ENCODE measurements around the gene MICU1.
"Not testable (repeated sequence)": the region's sequence is repeated elsewhere in the genome, so short reads cannot be mapped to it uniquely, and the experiment has no call there.

The MICU1 gene

GRCh38 chr10:72625608-72626443 lies at the start of gene MICU1:
Gene MICU1, minus strand, starts transcription at chr10:72626079. Its CDS starts 59,286 bp downstream, at chr10:72566793.
- ATAC-seq = peak; percentile 99
- TF ChIP-seq CSDC2 (CRISPR knock-in tag; IDR thresholded peaks at IDR 0.05) (no peak), ZC3H10 (CRISPR knock-in tag; IDR thresholded peaks at IDR 0.05) (no peak), TCF4 (CRISPR knock-in tag; IDR thresholded peaks at IDR 0.05; ENCODE audit: borderline replicate concordance) (no peak), GLIS3 (CRISPR knock-in tag; IDR thresholded peaks at IDR 0.05) (no peak), TOX (CRISPR knock-in tag; IDR thresholded peaks at IDR 0.05; ENCODE audit: borderline replicate concordance) (no peak), SNAI2 (CRISPR knock-in tag; IDR thresholded peaks at IDR 0.05) (no peak), PATZ1 (CRISPR knock-in tag; IDR thresholded peaks at IDR 0.05; ENCODE audit: borderline replicate concordance) (no peak), RARB (CRISPR knock-in tag; IDR thresholded peaks at IDR 0.05) (no peak), ZNF565 (CRISPR knock-in tag; conservative IDR thresholded peaks at IDR 0.05; ENCODE audit: low read depth) (no peak), ZNF70 (CRISPR knock-in tag; IDR thresholded peaks at IDR 0.05) (no peak), CSRNP3 (CRISPR knock-in tag; IDR thresholded peaks at IDR 0.05) (no peak), ZNF8 (CRISPR knock-in tag; IDR thresholded peaks at IDR 0.05) (no peak), PPARA (CRISPR knock-in tag; IDR thresholded peaks at IDR 0.05; ENCODE audit: borderline replicate concordance) (no peak), ARNTL (CRISPR knock-in tag; IDR thresholded peaks at IDR 0.05; ENCODE audit: borderline replicate concordance, low read depth) (no peak), ZFP3 (CRISPR knock-in tag; IDR thresholded peaks at IDR 0.05) (no peak), CREB5 (CRISPR knock-in tag; IDR thresholded peaks at IDR 0.05; ENCODE audit: low read depth) (no peak)

- ATAC-seq = not testable (repeated sequence)
Observed at GRCh38 chr10:72674174-72674573, 48.3 kb upstream of the MICU1 start.

GRCh38 chr10:72673280-72673679 lies 47.4 kb upstream of the MICU1 start:
- no peak for ATAC-seq
- no peak for TF ChIP-seq TOX (CRISPR knock-in tag; IDR thresholded peaks at IDR 0.05; ENCODE audit: borderline replicate concordance)
- no peak for TF ChIP-seq PATZ1 (CRISPR knock-in tag; IDR thresholded peaks at IDR 0.05; ENCODE audit: borderline replicate concordance)
- no peak for TF ChIP-seq BACH2 (CRISPR knock-in tag; IDR thresholded peaks at IDR 0.05; ENCODE audit: borderline replicate concordance)
- no peak for TF ChIP-seq ZNF565 (CRISPR knock-in tag; conservative IDR thresholded peaks at IDR 0.05; ENCODE audit: low read depth)
- no peak for TF ChIP-seq TSHZ2 (CRISPR knock-in tag; IDR thresholded peaks at IDR 0.05)
- no peak for TF ChIP-seq OSR1 (CRISPR knock-in tag; IDR thresholded peaks at IDR 0.05)
- TF ChIP-seq SNAI2 (CRISPR knock-in tag; IDR thresholded peaks at IDR 0.05) = no peak
- TF ChIP-seq ZFP3 (CRISPR knock-in tag; IDR thresholded peaks at IDR 0.05) = no peak
- no peak for TF ChIP-seq ZNF8 (CRISPR knock-in tag; IDR thresholded peaks at IDR 0.05)
- no peak for TF ChIP-seq ZC3H10 (CRISPR knock-in tag; IDR thresholded peaks at IDR 0.05)
- no peak for TF ChIP-seq ISL1 (CRISPR knock-in tag; IDR thresholded peaks at IDR 0.05)
- no peak for TF ChIP-seq CREB5 (CRISPR knock-in tag; IDR thresholded peaks at IDR 0.05; ENCODE audit: low read depth)
- no peak for TF ChIP-seq POU6F1 (CRISPR knock-in tag; IDR thresholded peaks at IDR 0.05; ENCODE audit: borderline replicate concordance, low read depth)
- TF ChIP-seq TCF4 (CRISPR knock-in tag; IDR thresholded peaks at IDR 0.05; ENCODE audit: borderline replicate concordance) = no peak
- no peak for TF ChIP-seq GLIS3 (CRISPR knock-in tag; IDR thresholded peaks at IDR 0.05)
- no peak for TF ChIP-seq CSDC2 (CRISPR knock-in tag; IDR thresholded peaks at IDR 0.05)
